H9 (cell line): Measurements from ENCODE around the gene ARSG. TPM values are rescaled to one million over a fixed set of nuclear protein-coding genes. Genes with fewer than 3 reads are reported as not detected.

Experiments used
- DNase-seq: peaks from one replicate; pipeline ENCODE4 v3.0.0-alpha.2; 2017
- H2AFZ ChIP-seq: one replicate; pipeline ENCODE4 v1.6.1; 2013; ENCODE audit warnings: mild to moderate bottlenecking, low read length, control low read depth, moderate library complexity
- H2AK5ac ChIP-seq: 2 replicates; pipeline ENCODE4 v1.6.1; 2013; ENCODE audit warnings: low read length, control low read depth, mixed read lengths; ENCODE audit not compliant: insufficient read length
- H2BK120ac ChIP-seq: one replicate; pipeline ENCODE4 v1.6.1; 2013; ENCODE audit warnings: low read depth, mild to moderate bottlenecking, low read length, control low read depth, inconsistent platforms; ENCODE audit not compliant: poor library complexity, severe bottlenecking
- H2BK12ac ChIP-seq: 2 replicates; pipeline ENCODE4 v1.6.1; 2013; ENCODE audit warnings: low read length, control low read depth, mixed read lengths, low read depth; ENCODE audit not compliant: insufficient read length
- H2BK15ac ChIP-seq: 2 replicates; pipeline ENCODE4 v1.6.1; 2013; ENCODE audit warnings: low read depth, low read length, control low read depth
- H2BK20ac ChIP-seq: one replicate; pipeline ENCODE4 v1.6.1; 2013; ENCODE audit warnings: low read depth, mild to moderate bottlenecking, low read length, control low read depth, inconsistent platforms; ENCODE audit not compliant: poor library complexity, severe bottlenecking
- H2BK5ac ChIP-seq: 2 replicates; pipeline ENCODE4 v1.6.1; 2013; ENCODE audit warnings: low read length, control low read depth, mixed read lengths; ENCODE audit not compliant: insufficient read length
- H3K14ac ChIP-seq: 2 replicates; pipeline ENCODE4 v1.6.1; 2013; ENCODE audit warnings: low read length, control low read depth; ENCODE audit not compliant: insufficient read depth
- H3K18ac ChIP-seq: 2 replicates; pipeline ENCODE4 v1.6.1; 2013; ENCODE audit warnings: low read depth, mild to moderate bottlenecking, mixed read lengths, low read length, control low read depth; ENCODE audit not compliant: insufficient read length
- H3K23ac ChIP-seq: 2 replicates; pipeline ENCODE4 v1.6.1; 2013; ENCODE audit warnings: low read length, control low read depth, mixed read lengths, low read depth; ENCODE audit not compliant: insufficient read length
- H3K23me2 ChIP-seq: 2 replicates; pipeline ENCODE4 v1.6.1; 2013; ENCODE audit warnings: low read depth, mild to moderate bottlenecking, mixed read lengths, low read length, control low read depth; ENCODE audit not compliant: insufficient read length, poor library complexity, severe bottlenecking
- H3K27ac ChIP-seq: 2 replicates; pipeline ENCODE4 v1.5.1; 2013; ENCODE audit warnings: low read length, control low read depth, mixed read lengths, low read depth; ENCODE audit not compliant: insufficient read length
- H3K27me3 ChIP-seq: 2 replicates; pipeline ENCODE4 v1.6.1; 2013; ENCODE audit warnings: low read length, control low read depth, inconsistent platforms; ENCODE audit not compliant: insufficient read depth
- H3K4ac ChIP-seq: 2 replicates; pipeline ENCODE4 v1.6.1; 2013; ENCODE audit warnings: low read depth, mild to moderate bottlenecking, control low read depth, inconsistent platforms, low read length, moderate library complexity
- H3K4me1 ChIP-seq: 2 replicates; pipeline ENCODE4 v1.6.1; 2013; ENCODE audit warnings: low read length, control low read depth, inconsistent platforms; ENCODE audit not compliant: insufficient read depth
- H3K4me2 ChIP-seq: 2 replicates; pipeline ENCODE4 v1.6.1; 2013; ENCODE audit warnings: low read length, control low read depth, mixed read lengths; ENCODE audit not compliant: insufficient read length, insufficient read depth
- H3K56ac ChIP-seq: 2 replicates; pipeline ENCODE4 v1.6.1; 2013; ENCODE audit warnings: low read depth, mild to moderate bottlenecking, mixed read lengths, low read length, control low read depth; ENCODE audit not compliant: insufficient read length
- H3K79me1 ChIP-seq: 2 replicates; pipeline ENCODE4 v1.6.1; 2013; ENCODE audit warnings: low read depth, mild to moderate bottlenecking, moderate library complexity, low read length, control low read depth, inconsistent platforms; ENCODE audit not compliant: insufficient read depth, poor library complexity, severe bottlenecking
- H3K79me2 ChIP-seq: 2 replicates; pipeline ENCODE4 v1.6.1; 2013; ENCODE audit warnings: low read length, control low read depth, inconsistent platforms; ENCODE audit not compliant: insufficient read depth
- H3K9ac ChIP-seq: 2 replicates; pipeline ENCODE4 v1.6.1; 2013; ENCODE audit warnings: low read length, control low read depth, mixed read lengths; ENCODE audit not compliant: insufficient read length; ENCODE audit errors: extremely low read depth
- H3K9me3 ChIP-seq: one replicate; pipeline ENCODE4 v1.6.1; 2013; ENCODE audit warnings: low read depth, low read length, inconsistent platforms; ENCODE audit not compliant: control insufficient read depth
- H3T11ph ChIP-seq: one replicate; pipeline ENCODE4 v1.6.1; 2013; ENCODE audit warnings: mild to moderate bottlenecking, low read length, control low read depth, inconsistent platforms
- H4K20me1 ChIP-seq: one replicate; pipeline ENCODE4 v1.6.1; 2013; ENCODE audit not compliant: control insufficient read depth, insufficient read length, insufficient read depth
- H4K5ac ChIP-seq: 2 replicates; pipeline ENCODE4 v1.6.1; 2013; ENCODE audit warnings: low read depth, mild to moderate bottlenecking, mixed read lengths, low read length, control low read depth; ENCODE audit not compliant: insufficient read length
- H4K8ac ChIP-seq: replicated peaks from 2 replicates; pipeline ENCODE4 v1.6.1; 2013; ENCODE audit warnings: low read length, control low read depth, mixed read lengths, low read depth; ENCODE audit not compliant: insufficient read length
- H4K91ac ChIP-seq: 2 replicates; pipeline ENCODE4 v1.6.1; 2013; ENCODE audit warnings: low read depth, mild to moderate bottlenecking, moderate library complexity, mixed read lengths, low read length, control low read depth; ENCODE audit not compliant: insufficient read length
- H3K27ac Mint-ChIP-seq, 3 experiments: 2 replicates in 2 of 3; 3 replicates in 1 of 3; pipeline ENCODE4 v1.8.0; 2020 to 2021; ENCODE audit warnings: mixed read lengths in 3 of 3, mild to moderate bottlenecking in 1 of 3, moderate library complexity in 1 of 3
- H3K27me3 Mint-ChIP-seq: 2 replicates; pipeline ENCODE4 v1.8.0; 2021; ENCODE audit warnings: low read depth, mild to moderate bottlenecking, moderate library complexity, mixed read lengths
- H3K36me3 Mint-ChIP-seq, 3 experiments: 2 replicates in 2 of 3; 3 replicates in 1 of 3; pipeline ENCODE4 v1.8.0; 2020 to 2021; ENCODE audit warnings: low read depth in 3 of 3, mixed read lengths in 3 of 3; ENCODE audit not compliant: insufficient read depth in 1 of 3
- H3K4me1 Mint-ChIP-seq, 2 experiments: 2 replicates each; pipeline ENCODE4 v1.8.0; 2020; ENCODE audit warnings: mixed read lengths in 2 of 2
- H3K4me3 Mint-ChIP-seq, 2 experiments: 2 replicates in 1 of 2; 3 replicates in 1 of 2; pipeline ENCODE4 v1.8.0; 2020 to 2021; ENCODE audit warnings: mild to moderate bottlenecking in 2 of 2, mixed read lengths in 2 of 2, moderate library complexity in 1 of 2
- H3K9me3 Mint-ChIP-seq, 2 experiments: 2 replicates in 1 of 2; 3 replicates in 1 of 2; pipeline ENCODE4 v1.8.0; 2020; ENCODE audit warnings: mild to moderate bottlenecking in 2 of 2, mixed read lengths in 2 of 2, moderate library complexity in 1 of 2
- WGBS: extraction: QIAGEN DNeasy Blood & Tissue Kit; methylation state at CpG from one replicate; pipeline ENCODE4 v1.1.7; 2013; ENCODE audit warnings: missing lambda C conversion rate, low lambda C conversion rate, mixed read lengths; ENCODE audit not compliant: insufficient read length; ENCODE audit errors: extremely low coverage; 5-methylcytosine and 5-hydroxymethylcytosine counted together
- total RNA-seq: library from RNA; stranded (reverse); gene quantifications from 2 replicates; pipeline ENCODE4 v1.2.1, GENCODE V29; 2021
- TF ChIP-seq, protein P1 (sequence below): fragments of 200-600 bp; sonication (generic); conservative IDR thresholded peaks from 3 replicates; pipeline ENCODE4 v1.8.0; 2021; ENCODE audit warnings: antibody characterized with exemption, mild to moderate bottlenecking

Gene ARSG
- total RNA-seq, 1 experiment from 2014 or later: 3.6 TPM

DNA sequence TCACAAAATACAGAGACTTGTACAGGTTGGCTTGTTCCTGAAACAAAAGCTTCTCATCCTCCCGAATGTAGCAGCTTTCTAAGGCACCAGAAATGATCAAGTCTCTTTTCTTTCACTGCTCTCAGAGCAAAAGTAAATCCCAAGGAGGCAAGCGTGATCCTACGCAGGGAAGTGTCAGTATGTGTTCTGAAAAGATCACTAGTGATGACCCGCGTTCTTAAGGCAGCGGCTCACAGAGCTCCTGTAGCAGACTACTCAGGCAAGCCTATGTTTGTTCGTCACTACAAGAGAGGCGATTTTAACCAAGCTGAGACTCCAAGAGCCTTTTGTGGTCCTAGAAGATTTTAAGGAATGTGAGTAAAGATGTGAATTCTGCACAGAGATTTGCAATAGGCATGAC is 131.5 kb downstream of the ARSG start:
- Histone ChIP-seq H3K23ac (no peak overlapping the region), H3K27me3 (no peaks in the 10 kb centered on the region), H4K20me1 (no peaks in the 10 kb centered on the region), H3K14ac (no peak overlapping the region), H3K9me3 (no peaks in the 10 kb centered on the region), H2AK5ac (no peak overlapping the region), H2BK12ac (no peak overlapping the region), H2BK20ac (no peak overlapping the region), H2BK15ac (no peak overlapping the region), H3K56ac (no peak overlapping the region), H2BK5ac (no peak overlapping the region), H4K5ac (no peak overlapping the region), H3K23me2 (no peaks in the 10 kb centered on the region), H2AFZ (no peak overlapping the region), H3K9ac (no peak overlapping the region), H2BK120ac (no peak overlapping the region), H3K79me1 (no peaks in the 10 kb centered on the region), H4K8ac (no peak overlapping the region), H3K4me2 (no peak overlapping the region), H4K91ac (no peak overlapping the region), H3K4ac (no peak overlapping the region), H3K27ac (no peak overlapping the region), H3K18ac (no peak overlapping the region), H3T11ph (no peak overlapping the region), H3K79me2 (no peaks in the 10 kb centered on the region), H3K4me1 (no peaks in the 10 kb centered on the region)
- H3K4me1 Mint-ChIP-seq: peaks cover 19 to 25% of the 10 kb centered on the region in 2 experiments
- H3K36me3 Mint-ChIP-seq: peaks cover 25 to 42% (median 28%) of the 10 kb centered on the region in 3 experiments
- H3K9me3 Mint-ChIP-seq: peaks cover 12 to 13% of the 10 kb centered on the region in 2 experiments; a peak in 4 of 5 replicates
- TF ChIP-seq, protein P1, sequence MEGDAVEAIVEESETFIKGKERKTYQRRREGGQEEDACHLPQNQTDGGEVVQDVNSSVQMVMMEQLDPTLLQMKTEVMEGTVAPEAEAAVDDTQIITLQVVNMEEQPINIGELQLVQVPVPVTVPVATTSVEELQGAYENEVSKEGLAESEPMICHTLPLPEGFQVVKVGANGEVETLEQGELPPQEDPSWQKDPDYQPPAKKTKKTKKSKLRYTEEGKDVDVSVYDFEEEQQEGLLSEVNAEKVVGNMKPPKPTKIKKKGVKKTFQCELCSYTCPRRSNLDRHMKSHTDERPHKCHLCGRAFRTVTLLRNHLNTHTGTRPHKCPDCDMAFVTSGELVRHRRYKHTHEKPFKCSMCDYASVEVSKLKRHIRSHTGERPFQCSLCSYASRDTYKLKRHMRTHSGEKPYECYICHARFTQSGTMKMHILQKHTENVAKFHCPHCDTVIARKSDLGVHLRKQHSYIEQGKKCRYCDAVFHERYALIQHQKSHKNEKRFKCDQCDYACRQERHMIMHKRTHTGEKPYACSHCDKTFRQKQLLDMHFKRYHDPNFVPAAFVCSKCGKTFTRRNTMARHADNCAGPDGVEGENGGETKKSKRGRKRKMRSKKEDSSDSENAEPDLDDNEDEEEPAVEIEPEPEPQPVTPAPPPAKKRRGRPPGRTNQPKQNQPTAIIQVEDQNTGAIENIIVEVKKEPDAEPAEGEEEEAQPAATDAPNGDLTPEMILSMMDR: no peak
- no peak overlapping the region; a peak in 1 of 7 replicates for H3K27ac Mint-ChIP-seq
- no peak overlapping the region for H3K4me3 Mint-ChIP-seq
- DNase-seq: no peak
- WGBS: no CpG with 5 or more reads among the region's 8 CpGs
- peaks cover 1% of the 10 kb centered on the region for H3K27me3 Mint-ChIP-seq
